HG02798 (cell line): ENCODE results near the gene EFNB3.

Experiments used
- ATAC-seq: cut with Tn5 transposase; IDR thresholded peaks from one replicate; pipeline ENCODE4 v1.9.1; 2021; ENCODE audit warnings: mild to moderate bottlenecking; ENCODE audit not compliant: unreplicated experiment, poor library complexity

The EFNB3 gene, protein sequence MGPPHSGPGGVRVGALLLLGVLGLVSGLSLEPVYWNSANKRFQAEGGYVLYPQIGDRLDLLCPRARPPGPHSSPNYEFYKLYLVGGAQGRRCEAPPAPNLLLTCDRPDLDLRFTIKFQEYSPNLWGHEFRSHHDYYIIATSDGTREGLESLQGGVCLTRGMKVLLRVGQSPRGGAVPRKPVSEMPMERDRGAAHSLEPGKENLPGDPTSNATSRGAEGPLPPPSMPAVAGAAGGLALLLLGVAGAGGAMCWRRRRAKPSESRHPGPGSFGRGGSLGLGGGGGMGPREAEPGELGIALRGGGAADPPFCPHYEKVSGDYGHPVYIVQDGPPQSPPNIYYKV

DNA sequence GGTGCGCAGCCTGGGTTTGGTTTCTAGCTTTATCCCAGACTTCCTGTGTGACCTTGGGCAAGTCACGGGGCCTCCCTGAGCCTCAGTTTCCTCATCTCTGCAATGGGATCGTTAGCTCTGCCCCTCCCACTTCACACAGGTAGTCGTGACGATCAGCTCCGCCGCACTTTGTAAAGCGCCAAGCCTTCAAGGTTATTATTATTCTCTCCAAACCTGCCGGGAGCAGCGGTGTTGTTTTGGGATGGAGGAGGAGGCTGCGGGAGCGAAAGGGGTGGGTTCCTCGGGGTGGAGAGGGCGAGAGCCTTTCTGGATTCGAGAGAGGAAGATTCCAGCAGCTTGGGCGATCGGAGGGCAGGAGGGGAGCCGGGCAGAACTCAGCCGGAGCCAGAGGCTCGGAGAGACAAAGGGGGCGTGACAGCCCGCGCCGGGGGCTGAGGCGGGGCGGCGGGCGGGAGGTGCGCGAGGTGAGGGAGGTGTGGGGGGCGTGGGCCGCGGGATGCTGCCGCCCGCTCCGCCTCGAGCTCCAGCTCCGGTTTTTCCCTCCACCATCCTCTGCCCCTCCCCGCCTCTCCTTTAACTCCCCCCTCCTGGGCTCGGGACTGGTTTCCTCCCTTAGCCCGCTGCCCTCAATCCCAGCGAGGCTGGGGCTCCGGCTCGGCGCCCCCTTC lies at the start of gene EFNB3:
Gene EFNB3, plus strand, starts transcription at position 602 of the 668 bp plus-strand sequence. CDS start 397 bp downstream, outside the sequence.
- no peak for ATAC-seq

DNA sequence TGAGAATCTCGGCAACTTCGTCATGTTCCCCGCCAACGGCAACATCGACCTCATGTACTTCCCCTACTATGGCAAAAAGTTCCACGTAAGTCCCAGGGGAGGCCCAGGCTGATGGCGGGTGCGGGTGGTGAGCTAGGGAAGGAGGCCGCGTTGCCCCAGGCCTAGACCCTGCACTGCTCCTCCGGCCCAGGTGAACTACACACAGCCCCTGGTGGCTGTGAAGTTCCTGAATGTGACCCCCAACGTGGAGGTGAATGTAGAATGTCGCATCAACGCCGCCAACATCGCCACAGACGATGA lies 49.5 kb upstream of the EFNB3 start:
- no peak for ATAC-seq

- no peak for ATAC-seq
Observed at GRCh38 chr17:7656958-7657609, 47.9 kb upstream of the EFNB3 start.

GRCh38 chr17:7667656-7668406 lies 37.2 kb upstream of the EFNB3 start:
- ATAC-seq: no peak

DNA sequence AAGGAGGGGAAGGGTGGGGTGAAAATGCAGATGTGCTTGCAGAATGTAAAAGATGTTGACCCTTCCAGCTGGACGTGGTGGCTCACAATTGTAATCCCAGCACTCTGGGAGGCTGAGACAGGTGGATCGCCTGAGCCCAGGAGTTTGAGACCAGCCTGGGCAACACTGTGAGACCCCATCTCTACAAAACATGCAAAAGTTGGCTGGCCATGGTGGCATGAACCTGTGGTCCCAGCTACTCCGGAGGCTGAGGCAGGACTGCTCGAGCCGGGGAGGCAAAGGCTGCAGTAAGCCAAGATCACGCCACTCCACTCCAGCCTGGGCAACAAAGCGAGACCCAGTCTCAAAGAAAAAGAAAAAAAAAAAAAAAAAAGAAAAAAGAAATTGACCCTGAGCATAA lies 36.5 kb upstream of the EFNB3 start:
- ATAC-seq: no peak

DNA sequence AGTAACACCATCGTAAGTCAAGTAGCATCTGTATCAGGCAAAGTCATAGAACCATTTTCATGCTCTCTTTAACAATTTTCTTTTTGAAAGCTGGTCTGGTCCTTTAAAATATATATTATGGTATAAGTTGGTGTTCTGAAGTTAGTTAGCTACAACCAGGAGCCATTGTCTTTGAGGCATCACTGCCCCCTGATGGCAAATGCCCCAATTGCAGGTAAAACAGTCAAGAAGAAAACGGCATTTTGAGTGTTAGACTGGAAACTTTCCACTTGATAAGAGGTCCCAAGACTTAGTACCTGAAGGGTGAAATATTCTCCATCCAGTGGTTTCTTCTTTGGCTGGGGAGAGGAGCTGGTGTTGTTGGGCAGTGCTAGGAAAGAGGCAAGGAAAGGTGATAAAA lies 31.8 kb upstream of the EFNB3 start:
- no peak for ATAC-seq

DNA sequence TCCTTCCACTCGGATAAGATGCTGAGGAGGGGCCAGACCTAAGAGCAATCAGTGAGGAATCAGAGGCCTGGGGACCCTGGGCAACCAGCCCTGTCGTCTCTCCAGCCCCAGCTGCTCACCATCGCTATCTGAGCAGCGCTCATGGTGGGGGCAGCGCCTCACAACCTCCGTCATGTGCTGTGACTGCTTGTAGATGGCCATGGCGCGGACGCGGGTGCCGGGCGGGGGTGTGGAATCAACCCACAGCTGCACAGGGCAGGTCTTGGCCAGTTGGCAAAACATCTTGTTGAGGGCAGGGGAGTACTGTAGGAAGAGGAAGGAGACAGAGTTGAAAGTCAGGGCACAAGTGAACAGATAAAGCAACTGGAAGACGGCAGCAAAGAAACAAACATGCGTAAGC lies 30.1 kb upstream of the EFNB3 start:
- ATAC-seq: no peak

GRCh38 chr17:7676533-7676932 lies 28.5 kb upstream of the EFNB3 start:
- no peak for ATAC-seq

DNA sequence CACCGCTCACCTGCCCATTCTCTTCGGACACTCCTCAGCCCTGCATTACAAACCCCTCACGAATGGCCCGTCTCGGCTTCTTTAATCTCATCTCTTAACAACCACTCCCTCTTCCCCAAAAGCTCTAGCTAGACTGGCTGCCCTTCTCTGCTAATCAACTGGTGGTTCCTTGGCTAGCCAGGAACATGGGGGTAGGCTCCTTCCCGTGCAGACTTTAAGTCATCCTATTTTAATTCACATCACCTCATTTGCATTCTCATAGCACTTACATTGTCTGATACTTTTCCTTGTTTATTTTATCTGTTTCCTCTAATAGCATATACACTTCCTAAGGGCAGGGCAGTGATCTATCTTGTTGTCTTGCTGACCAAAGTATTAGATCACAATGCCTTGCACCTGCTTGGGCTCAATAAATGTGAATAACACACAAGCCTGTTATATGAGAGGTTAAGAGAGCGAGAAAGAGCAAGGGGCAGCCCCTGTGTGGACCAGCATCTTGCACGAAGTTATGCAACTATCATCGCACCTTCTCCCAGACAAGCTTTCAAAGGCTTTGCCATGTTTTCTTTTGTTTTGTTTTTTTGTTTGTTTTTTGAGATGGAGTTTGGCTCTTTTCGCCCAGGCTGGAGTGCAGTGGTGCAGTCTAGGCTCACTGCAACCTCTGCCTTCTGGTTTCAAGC lies 27.5 kb upstream of the EFNB3 start:
- no peak for ATAC-seq

DNA sequence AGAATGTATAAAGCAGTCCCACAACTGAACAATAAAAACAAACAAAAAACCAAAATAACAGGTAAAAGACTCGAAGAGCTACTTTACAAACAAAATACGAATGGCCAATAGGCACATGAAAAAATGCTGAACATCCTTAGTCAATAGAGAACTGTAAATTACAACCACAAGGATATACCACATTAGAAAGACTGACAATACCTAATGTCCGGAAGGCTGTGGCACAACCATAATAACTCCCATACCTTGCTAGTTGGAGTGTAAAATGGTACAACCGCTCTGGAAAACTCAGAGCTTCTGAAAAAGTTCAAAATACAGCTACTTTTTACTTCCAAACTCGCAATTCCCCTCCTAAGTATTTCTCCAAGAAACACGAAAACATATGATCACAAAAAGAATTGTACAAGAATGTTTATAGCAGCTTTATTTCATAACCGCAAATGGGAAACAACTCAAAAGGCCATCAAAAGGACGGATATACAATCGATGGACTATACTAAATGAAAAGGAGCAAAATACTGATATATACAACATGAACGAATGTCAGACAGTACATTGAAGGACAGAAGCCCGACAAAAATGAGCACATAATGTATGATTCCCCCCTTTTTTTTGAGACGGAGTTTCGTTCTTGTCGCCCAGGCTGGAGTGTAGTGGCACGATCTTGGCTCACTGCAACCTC lies 20.0 kb upstream of the EFNB3 start:
- no peak for ATAC-seq

DNA sequence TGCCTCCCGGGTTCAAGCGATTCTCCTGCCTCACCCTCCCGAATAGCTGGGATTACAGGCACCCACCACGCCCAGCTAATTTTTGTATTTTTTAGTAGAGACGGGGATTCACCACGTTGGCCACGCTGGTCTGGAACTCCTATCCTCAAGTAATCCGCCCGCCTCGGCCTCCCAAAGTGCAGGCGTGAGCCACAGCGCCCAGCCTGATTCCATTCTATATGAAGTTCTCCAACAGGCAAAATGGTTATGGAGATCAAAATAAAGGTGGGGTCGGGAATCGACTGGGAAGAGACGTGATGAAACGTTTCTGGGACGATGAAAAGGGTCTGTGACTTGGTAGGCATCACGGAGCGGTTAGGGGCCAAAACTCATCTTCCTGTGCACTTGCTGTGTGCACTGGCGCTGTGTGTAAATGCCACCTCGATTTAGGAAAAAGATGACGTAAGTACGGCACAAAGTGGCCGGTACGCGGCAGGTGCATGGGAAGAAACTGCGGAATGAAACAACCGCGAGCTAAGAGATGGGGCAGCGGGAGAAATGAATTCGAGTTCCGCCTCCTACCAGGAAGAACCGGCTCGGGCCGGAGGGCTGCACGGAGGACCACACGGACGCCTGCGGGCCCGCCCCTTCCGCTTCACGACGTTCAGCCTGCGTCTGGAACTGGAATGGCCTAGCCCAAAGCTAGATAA lies 19.3 kb upstream of the EFNB3 start:
- peak; percentile 63 for ATAC-seq

DNA sequence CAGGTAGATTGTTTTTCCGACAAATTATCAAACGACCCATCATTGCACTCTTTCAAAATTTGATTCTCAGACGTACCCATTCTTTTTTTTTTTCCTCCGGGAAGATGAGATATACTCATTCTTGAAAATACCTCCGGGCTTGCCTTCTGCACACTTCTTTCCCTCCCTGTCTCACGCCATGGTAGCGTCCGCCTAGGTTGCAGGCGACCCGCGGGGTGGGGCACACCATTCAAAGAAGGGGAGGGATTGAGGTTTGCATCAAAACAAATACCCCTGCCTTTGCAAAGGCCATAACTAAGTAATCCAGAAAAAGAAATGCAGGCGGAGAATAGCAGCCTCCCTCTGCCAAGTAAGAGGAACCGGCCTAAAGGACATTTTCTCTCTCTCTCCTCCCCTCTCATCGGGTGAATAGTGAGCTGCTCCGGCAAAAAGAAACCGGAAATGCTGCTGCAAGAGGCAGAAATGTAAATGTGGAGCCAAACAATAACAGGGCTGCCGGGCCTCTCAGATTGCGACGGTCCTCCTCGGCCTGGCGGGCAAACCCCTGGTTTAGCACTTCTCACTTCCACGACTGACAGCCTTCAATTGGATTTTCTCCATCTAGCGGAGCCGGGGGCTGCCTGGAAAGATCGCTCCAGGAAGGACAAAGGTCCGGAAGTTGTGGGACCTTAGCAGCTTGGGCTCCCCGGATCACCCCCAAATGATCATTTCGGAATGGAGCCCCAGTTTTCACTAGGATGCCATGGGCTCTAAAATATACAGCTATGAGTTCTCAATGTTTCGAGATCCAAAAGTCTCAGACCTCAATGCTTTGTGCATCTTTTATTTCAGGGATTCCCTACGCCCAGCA lies 18.6 kb upstream of the EFNB3 start:
- ATAC-seq: peak; percentile 60

DNA sequence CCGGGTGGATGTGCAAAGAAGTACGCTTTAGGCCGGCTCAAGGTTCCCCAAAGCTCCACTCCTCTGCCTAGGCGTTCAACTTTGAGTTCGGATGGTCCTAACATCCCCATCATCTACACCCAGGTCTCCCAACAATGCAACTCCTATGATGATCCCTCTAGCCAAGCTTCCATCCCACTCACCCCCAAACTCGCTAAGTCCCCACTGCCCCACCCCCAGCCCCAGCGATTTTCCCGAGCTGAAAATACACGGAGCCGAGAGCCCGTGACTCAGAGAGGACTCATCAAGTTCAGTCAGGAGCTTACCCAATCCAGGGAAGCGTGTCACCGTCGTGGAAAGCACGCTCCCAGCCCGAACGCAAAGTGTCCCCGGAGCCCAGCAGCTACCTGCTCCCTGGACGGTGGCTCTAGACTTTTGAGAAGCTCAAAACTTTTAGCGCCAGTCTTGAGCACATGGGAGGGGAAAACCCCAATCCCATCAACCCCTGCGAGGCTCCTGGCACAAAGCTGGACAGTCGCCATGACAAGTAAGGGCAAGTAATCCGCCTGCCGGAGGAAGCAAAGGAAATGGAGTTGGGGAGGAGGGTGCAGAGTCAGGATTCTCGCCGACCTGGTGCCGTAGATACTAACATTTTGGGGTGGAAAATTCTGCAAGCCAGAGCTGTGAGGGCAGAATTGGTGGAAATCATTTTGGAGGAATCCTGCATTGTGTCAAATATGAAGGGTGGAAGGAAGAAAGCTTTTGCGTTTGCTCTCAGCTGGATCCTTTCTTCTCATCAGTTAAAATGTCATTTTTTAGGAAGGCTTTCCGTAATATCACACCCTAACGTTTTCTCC lies 17.7 kb upstream of the EFNB3 start, which contains the start of gene TP53:
Gene TP53, minus strand, starts transcription at position 419 of the 836 bp plus-strand sequence. CDS start 10,896 bp downstream, outside the sequence.
- peak; percentile 38 for ATAC-seq

DNA sequence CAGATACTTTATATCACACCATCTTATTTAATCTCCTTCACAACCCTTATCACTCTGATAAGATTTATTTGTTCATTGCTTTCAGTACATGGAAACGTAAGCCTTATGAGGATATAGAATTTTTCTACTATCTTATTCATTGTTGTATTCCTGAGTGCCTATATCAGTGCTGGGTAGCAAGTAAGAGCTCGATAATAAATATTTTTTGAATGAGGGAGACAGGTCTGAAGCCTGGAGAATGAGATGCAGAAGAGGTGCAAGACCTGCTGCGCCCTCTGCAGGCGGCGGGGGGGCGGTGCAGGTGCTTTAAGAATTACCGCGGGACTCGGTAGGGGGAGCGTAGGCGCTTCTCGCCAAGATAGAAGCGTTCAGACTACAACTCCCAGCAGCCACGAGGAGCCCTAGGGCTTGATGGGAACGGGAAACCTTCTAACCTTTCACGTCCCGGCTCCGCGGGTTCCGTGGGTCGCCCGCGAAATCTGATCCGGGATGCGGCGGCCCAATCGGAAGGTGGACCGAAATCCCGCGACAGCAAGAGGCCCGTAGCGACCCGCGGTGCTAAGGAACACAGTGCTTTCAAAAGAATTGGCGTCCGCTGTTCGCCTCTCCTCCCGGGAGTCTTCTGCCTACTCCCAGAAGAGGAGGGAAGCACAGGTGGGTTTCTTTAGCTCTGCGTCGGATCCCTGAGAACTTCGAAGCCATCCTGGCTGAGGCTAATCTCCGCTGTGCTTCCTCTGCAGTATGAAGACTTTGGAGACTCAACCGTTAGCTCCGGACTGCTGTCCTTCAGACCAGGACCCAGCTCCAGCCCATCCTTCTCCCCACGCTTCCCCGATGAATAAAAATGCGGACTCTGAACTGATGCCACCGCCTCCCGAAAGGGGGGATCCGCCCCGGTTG lies 16.8 kb upstream of the EFNB3 start, which contains the start of gene WRAP53:
Gene WRAP53, plus strand, starts transcription at position 570 of the 900 bp plus-strand sequence. Its CDS starts 172 bp downstream, at position 742.
- peak; percentile 77 for ATAC-seq

GRCh38 chr17:7688808-7689316 lies 16.1 kb upstream of the EFNB3 start:
- ATAC-seq: no peak

- no peak for ATAC-seq
Observed at GRCh38 chr17:7695586-7695985, 9.4 kb upstream of the EFNB3 start.
